ENCODE data around the gene TFAP2C. TPM values are rescaled to one million over a fixed set of nuclear protein-coding genes. Genes with fewer than 3 reads are reported as not detected.

The TFAP2C gene
- total RNA-seq, 1 experiment from 2014 or later = 23.7 TPM

DNA sequence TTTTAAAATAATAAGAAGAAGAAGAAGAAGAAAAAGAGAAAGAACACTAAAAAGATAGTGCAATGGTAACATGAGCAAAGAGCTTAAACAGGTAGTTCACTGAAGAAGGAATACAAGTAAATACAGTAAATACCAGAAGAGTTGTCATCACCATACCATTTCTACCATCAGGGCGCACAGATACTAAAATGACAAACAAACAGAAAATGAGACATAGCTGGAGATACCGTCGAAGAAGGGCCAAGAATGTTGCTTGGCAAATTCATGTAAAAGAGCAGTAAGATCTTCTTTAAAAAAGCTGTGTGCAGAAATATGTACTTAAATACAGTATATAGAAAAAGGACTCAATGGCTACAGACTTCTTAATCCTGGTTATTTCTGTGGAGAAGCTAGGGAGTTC, 20.7 kb upstream of the TFAP2C start (continued):
- no peak for TF ChIP-seq ZNF317 (CRISPR knock-in tag; IDR thresholded peaks at IDR 0.05; ENCODE audit: borderline replicate concordance, low read depth)

DNA sequence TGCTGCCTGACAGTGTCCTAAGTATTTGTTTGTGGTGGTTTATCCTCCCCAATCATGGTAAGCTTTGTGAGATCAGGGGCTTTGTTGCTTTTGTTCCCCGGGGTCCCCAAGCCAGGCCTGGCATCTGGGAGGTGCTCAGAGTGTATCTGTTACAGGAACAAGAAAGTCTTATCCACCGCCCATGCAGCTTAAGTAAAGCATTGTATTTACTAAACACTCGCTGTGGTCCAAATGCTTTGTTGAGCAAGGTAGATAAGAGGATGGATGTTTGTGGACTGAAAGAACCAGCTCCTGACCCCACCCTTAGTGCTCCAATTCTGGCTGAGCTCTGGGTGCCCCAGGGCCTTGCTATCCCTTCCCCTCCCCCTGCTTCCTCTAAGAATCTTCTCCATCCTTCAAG, 19.8 kb upstream of the TFAP2C start:
- ChIA-PET CTCF (interaction anchor here (1.0 kb wide), 1 partner anchor 20 kb away, joined by 4 read pairs; no protein-coding TSS in a partner anchor), POLR2A (no interaction called here)
- TF ChIP-seq ZNF416 (CRISPR knock-in tag; IDR thresholded peaks at IDR 0.05) (no peak), KAT7 (CRISPR knock-in tag; IDR thresholded peaks at IDR 0.05; ENCODE audit: borderline replicate concordance) (no peak), GRHL2 (CRISPR knock-in tag; IDR thresholded peaks at IDR 0.05; ENCODE audit: insufficient replicate concordance, severe bottlenecking) (no peak), ZNF121 (CRISPR knock-in tag; IDR thresholded peaks at IDR 0.05) (no peak), MYBL2 (CRISPR knock-in tag; IDR thresholded peaks at IDR 0.05) (no peak), CREM (CRISPR knock-in tag; IDR thresholded peaks at IDR 0.05) (no peak), TP53 (CRISPR knock-in tag; IDR thresholded peaks at IDR 0.05) (no peak), FOXP1 (CRISPR knock-in tag; IDR thresholded peaks at IDR 0.05; ENCODE audit: borderline replicate concordance) (no peak), ETV6 (CRISPR knock-in tag; IDR thresholded peaks at IDR 0.05) (no peak), NR2C2 (CRISPR knock-in tag; IDR thresholded peaks at IDR 0.05) (no peak), ZNF396 (CRISPR knock-in tag; IDR thresholded peaks at IDR 0.05; ENCODE audit: borderline replicate concordance) (no peak), RORB (CRISPR knock-in tag; IDR thresholded peaks at IDR 0.05) (no peak), PRRX2 (CRISPR knock-in tag; IDR thresholded peaks at IDR 0.05) (no peak)
- TF ChIP-seq, protein P1, sequence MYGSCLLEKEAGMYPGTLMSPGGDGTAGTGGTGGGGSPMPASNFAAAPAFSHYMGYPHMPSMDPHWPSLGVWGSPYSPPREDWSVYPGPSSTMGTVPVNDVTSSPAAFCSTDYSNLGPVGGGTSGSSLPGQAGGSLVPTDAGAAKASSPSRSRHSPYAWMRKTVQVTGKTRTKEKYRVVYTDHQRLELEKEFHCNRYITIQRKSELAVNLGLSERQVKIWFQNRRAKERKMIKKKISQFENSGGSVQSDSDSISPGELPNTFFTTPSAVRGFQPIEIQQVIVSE (CRISPR knock-in tag; IDR thresholded peaks at IDR 0.05; ENCODE audit: borderline replicate concordance) = no peak
- TF ChIP-seq, protein P2, sequence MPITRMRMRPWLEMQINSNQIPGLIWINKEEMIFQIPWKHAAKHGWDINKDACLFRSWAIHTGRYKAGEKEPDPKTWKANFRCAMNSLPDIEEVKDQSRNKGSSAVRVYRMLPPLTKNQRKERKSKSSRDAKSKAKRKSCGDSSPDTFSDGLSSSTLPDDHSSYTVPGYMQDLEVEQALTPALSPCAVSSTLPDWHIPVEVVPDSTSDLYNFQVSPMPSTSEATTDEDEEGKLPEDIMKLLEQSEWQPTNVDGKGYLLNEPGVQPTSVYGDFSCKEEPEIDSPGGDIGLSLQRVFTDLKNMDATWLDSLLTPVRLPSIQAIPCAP (CRISPR knock-in tag; IDR thresholded peaks at IDR 0.05) = no peak
- ATAC-seq (no peak), DNase-seq (ENCODE audit: low spot score) (no peak)
- Mint-ChIP-seq H3K27me3 (ENCODE audit: low read depth) (no peaks in the 10 kb centered on the region), H3K4me3 (no peak overlapping the region), H3K27ac (no peak overlapping the region), H3K36me3 (no peaks in the 10 kb centered on the region), H3K4me1 (peaks cover 13% of the 10 kb centered on the region), H3K9me3 (no peaks in the 10 kb centered on the region)

DNA sequence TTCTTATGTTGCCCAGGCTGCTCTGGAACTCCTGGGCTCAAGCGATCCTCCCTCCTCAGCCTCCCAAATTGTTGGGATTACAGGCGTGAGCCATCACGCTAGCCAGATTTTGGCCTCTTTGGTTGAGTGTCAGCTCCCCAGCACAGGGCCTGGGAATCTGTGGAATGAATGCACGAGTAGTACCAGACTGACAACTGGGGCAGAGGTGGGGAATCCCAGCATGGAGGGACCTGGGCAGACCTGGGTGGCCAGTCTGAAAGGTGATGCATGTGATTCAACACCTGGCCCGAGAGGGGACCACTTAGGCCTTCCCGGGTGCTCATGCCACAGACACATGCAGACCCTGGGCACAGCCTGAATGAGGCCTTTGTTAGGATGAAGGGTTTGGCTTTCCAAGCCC, 19.0 kb upstream of the TFAP2C start:
- H3K4me1 Mint-ChIP-seq = peaks cover 13% of the 10 kb centered on the region
- H3K27me3 Mint-ChIP-seq (ENCODE audit: low read depth) = no peaks in the 10 kb centered on the region
- ATAC-seq = no peak
- H3K4me3 Mint-ChIP-seq = no peak overlapping the region
- CTCF ChIA-PET = interaction anchor here (1.0 kb wide), 1 partner anchor 20 kb away, joined by 4 read pairs; no protein-coding TSS in a partner anchor
- POLR2A ChIA-PET = no interaction called here
- no peak overlapping the region for H3K27ac Mint-ChIP-seq
- no peaks in the 10 kb centered on the region for H3K9me3 Mint-ChIP-seq
- DNase-seq (ENCODE audit: low spot score) = no peak
- TF ChIP-seq, protein P3, sequence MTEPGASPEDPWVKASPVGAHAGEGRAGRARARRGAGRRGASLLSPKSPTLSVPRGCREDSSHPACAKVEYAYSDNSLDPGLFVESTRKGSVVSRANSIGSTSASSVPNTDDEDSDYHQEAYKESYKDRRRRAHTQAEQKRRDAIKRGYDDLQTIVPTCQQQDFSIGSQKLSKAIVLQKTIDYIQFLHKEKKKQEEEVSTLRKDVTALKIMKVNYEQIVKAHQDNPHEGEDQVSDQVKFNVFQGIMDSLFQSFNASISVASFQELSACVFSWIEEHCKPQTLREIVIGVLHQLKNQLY (CRISPR knock-in tag; IDR thresholded peaks at IDR 0.05) = no peak
- TF ChIP-seq, protein P4, sequence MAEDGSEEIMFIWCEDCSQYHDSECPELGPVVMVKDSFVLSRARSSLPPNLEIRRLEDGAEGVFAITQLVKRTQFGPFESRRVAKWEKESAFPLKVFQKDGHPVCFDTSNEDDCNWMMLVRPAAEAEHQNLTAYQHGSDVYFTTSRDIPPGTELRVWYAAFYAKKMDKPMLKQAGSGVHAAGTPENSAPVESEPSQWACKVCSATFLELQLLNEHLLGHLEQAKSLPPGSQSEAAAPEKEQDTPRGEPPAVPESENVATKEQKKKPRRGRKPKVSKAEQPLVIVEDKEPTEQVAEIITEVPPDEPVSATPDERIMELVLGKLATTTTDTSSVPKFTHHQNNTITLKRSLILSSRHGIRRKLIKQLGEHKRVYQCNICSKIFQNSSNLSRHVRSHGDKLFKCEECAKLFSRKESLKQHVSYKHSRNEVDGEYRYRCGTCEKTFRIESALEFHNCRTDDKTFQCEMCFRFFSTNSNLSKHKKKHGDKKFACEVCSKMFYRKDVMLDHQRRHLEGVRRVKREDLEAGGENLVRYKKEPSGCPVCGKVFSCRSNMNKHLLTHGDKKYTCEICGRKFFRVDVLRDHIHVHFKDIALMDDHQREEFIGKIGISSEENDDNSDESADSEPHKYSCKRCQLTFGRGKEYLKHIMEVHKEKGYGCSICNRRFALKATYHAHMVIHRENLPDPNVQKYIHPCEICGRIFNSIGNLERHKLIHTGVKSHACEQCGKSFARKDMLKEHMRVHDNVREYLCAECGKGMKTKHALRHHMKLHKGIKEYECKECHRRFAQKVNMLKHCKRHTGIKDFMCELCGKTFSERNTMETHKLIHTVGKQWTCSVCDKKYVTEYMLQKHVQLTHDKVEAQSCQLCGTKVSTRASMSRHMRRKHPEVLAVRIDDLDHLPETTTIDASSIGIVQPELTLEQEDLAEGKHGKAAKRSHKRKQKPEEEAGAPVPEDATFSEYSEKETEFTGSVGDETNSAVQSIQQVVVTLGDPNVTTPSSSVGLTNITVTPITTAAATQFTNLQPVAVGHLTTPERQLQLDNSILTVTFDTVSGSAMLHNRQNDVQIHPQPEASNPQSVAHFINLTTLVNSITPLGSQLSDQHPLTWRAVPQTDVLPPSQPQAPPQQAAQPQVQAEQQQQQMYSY (CRISPR knock-in tag; IDR thresholded peaks at IDR 0.05) = no peak
- no peak for TF ChIP-seq IRF2 (CRISPR knock-in tag; IDR thresholded peaks at IDR 0.05; ENCODE audit: borderline replicate concordance, low read depth)
- no peak for TF ChIP-seq TCF7 (CRISPR knock-in tag; IDR thresholded peaks at IDR 0.05; ENCODE audit: low read depth)
- TF ChIP-seq, protein P5, sequence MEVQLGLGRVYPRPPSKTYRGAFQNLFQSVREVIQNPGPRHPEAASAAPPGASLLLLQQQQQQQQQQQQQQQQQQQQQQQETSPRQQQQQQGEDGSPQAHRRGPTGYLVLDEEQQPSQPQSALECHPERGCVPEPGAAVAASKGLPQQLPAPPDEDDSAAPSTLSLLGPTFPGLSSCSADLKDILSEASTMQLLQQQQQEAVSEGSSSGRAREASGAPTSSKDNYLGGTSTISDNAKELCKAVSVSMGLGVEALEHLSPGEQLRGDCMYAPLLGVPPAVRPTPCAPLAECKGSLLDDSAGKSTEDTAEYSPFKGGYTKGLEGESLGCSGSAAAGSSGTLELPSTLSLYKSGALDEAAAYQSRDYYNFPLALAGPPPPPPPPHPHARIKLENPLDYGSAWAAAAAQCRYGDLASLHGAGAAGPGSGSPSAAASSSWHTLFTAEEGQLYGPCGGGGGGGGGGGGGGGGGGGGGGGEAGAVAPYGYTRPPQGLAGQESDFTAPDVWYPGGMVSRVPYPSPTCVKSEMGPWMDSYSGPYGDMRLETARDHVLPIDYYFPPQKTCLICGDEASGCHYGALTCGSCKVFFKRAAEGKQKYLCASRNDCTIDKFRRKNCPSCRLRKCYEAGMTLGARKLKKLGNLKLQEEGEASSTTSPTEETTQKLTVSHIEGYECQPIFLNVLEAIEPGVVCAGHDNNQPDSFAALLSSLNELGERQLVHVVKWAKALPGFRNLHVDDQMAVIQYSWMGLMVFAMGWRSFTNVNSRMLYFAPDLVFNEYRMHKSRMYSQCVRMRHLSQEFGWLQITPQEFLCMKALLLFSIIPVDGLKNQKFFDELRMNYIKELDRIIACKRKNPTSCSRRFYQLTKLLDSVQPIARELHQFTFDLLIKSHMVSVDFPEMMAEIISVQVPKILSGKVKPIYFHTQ (CRISPR knock-in tag; IDR thresholded peaks at IDR 0.05) = no peak
- no peak for TF ChIP-seq ZBTB21 (CRISPR knock-in tag; IDR thresholded peaks at IDR 0.05; ENCODE audit: borderline replicate concordance)
- TF ChIP-seq, protein P6, sequence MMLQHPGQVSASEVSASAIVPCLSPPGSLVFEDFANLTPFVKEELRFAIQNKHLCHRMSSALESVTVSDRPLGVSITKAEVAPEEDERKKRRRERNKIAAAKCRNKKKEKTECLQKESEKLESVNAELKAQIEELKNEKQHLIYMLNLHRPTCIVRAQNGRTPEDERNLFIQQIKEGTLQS (CRISPR knock-in tag; conservative IDR thresholded peaks at IDR 0.05) = no peak
- TF ChIP-seq KAT7 (CRISPR knock-in tag; IDR thresholded peaks at IDR 0.05; ENCODE audit: borderline replicate concordance) = no peak
- H3K36me3 Mint-ChIP-seq = no peaks in the 10 kb centered on the region
